Stimulated activated CD8-positive, alpha-beta memory T cell treated with anti-CD3 and anti-CD28 coated beads, Interleukin-2, amount 100 ng/mL, for 48 hours (primary cell): ENCODE results near the gene TBC1D4.

Source experiments
- DNase-seq, 2 donors: peaks; one replicate each; pipeline ENCODE4 v3.0.0-alpha.2; 2020; ENCODE audit warnings: low read depth in 2 of 2

The TBC1D4 gene

DNA sequence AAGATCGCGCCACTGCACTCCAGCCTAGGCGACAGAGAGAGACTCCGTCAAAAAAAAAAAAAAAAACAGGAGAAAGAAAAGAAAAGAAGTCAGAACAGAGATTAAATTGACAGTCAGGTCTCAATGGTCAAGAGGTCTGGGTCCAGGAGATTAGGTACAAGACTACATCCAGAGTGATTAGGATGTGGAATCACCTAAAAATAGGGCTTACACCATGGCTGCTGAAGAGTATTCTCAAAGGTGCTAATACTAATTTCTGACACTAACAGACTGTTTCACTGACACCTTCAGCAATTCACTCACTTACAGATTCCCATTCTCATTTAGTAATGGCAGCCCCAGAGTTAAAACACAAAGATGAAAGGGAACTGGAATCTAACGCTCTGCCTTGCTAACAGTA lies 91.7 kb downstream of the TBC1D4 start:
- no peak for DNase-seq

DNA sequence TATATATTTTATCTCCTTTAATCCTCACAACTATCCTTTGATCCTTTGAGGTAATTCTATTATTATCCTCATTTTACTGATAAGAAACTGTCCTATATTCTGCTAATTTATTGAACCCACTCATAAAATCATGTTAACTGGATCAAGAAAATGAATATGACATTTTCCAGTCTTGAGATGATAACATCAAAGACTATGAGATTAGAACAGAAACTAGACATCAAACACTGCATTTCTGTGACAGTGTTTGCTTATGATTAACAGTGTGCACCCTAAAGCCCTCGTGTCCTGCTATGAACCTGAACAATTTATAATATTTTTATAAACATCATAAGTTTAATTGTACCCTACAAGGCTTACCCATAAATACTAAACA lies 96.3 kb downstream of the TBC1D4 start:
- no peak for DNase-seq

DNA sequence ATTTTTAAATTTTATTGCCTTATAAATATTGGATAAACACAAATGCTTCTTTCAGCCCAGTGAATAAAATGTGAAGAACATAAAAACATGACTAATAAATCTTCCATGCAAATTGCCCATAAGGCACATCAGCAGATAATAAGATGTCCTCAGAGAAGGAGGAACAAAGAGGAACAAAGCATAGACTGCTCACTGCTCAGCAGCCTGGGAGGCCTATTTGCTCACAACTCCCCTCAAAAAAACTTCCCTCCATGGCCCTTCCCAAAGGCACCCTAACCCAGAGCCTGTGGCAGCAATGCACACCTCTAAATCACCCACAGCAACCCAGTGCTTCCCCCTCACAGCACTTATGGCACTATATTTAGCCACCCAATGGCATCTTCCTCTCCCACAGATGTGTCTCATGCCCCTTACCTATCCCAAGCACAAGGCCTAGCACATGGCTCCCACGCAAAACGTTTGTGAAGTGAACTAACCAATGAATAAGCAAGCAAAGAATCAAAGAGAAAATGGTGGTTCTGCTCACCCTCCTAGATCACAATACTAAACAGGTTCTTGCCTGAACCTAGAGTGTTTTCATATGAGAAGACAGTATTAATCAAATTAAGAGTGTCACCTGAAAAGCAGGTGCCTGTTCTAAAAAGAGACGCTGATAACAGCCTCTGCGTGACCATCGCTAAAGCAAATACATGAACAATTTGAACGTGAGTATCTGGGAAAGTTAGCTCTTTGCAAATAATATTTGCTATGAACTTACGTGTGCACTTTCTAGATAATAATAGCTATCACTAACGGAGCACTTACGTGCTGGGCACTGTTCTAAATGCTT lies 96.9 kb downstream of the TBC1D4 start:
- no peak for DNase-seq

DNA sequence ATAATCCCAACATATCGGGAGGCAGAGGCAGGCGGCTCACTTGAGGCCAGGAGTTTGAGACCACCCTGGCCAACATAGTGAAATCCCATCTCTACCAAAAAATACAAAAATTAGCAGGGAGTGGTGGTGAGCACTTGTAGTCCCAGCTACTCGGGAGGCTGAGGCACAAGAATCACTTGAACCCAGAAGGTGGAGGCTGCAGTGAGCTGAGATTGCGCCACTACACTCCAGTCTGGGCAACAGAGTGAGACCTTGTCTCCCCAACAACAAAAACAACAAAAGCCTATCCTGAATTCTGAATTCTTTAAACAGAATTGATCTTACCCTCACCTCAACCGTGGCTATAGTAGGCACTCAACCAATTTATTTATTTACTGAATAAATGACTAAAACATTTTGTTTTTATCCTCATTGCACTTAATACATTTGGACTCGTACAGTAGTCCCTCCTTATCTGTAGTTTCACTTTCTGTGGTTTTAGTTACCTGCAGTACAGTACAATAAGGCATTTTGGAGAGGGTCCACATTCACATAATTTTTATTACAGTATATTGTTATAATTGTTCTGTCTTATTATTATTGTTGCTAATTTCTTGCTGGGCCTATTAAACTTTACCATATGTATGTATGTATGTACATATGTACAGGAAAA lies 98.8 kb downstream of the TBC1D4 start:
- DNase-seq: no peak

DNA sequence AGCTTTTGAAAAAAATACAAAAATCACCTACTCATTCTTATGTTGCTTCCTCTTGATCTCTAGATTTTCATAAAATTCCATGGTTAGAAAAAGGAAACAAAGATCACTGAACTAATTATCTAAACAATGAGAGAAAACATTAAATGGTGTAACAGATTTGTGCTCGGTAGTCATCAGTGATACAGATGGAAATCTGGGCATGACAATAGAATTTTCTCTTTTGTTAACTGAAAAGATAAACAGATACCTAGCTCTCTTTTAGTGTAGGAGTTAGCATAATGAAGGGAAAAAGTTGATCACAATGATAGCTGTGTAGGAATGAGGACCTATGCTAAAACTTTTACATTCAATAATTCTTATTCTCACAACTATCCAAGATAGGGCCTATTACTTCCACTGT lies 103.7 kb downstream of the TBC1D4 start:
- no peak for DNase-seq

DNA sequence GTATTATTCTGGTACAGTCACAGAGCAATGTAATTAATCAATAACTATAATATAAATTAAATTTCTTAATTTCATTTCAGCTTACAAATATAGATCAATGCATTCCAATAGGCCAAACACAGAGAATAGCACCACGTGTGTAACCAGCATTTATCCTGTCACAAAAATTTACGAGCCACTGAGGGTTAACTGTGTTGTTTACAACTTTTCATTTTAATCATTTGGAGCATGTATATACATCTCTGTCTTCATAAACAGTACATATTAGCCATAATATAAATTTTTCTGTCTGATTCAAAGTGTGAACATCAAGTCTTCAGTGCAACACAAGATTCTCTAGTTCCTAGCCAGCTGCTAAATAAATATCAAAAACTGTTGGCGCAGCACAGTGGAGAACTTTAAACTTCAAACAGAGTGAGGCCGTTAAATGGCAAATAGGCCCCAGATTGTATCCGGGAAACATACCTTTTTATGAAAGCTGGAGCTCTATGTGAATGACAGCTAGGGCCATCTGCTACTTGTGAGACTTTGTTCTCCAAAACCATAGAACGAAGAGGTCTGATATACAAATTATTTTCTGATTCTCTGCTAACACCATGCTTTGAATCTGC lies 105.1 kb downstream of the TBC1D4 start:
- DNase-seq: no peak

DNA sequence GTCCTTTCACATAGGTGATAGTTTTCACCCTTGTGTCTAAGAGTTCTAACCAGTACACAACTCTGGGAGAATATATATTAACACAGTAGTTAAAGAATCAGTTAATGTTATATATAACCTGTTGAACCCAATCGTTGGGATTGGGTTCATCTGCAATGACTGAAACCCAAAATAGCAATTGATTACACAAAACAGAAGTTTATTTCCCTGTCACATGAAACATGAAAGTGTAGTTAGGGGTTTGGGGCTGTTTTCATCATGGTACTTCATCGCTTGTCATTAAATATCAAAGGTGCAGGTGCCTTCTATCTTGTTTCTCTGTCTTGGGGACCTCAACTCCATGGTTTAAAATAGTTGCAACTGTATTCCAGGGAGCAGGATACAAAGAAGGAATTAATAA lies 106.6 kb downstream of the TBC1D4 start:
- DNase-seq: no peak

DNA sequence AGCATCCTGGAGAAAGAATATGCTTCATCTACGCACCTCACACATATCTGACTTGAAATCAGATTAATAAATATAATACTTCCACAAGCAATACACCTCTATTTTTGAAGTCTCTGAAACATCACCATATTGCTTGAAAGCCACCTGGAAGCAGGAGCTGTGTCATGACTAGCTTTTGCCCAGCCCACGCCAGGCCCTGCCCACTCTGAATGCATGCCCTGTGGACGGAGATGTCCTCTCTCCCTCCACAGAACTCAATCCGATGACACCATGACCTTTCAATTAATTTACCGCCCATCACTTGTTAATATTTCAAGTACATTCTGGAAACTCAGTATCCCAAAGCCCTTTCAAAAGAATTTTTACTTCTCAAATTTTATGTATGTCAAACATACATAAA lies 108.0 kb downstream of the TBC1D4 start:
- no peak for DNase-seq

DNA sequence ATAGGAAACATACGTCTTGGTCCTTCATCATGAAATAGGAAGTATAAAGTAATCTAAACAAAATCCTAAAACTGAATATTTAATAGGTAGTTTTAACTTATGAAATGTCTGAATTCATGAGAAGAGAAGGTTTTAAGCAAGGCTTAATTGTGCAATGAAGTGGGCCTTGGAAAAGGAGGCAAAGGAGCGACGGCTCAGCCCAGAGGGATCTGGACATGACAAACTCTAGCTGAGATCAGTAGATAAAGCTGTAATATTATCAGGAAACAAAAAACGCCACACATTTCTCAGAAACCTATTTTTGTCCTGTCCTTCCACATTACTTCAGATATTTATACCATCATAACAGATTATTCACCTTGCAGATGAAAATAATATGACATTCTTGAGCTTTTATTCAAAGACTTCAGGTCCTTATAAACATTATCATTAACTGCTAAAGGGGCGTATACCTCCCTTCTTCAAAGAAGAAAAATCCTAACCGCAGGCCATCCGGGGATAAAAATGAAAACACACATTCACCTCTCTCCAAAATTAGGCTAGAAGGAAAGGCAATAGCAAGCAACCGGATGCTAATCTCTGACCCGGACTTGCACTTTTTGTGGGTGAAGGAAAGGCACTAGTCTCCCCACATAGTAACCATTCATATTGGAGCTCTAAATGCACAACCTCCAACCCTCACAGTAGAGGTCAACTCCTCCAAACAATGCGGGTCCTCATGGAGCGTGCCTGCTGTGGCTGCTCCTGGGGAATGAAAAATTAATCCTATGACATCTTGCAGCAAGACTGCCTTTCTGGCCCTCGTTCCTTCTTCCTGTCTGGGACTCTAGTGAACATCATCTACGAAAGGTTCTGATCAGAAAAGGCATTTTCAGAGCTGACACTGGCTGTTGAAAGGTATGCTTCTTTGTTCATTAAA lies 108.8 kb downstream of the TBC1D4 start:
- DNase-seq: no peak

DNA sequence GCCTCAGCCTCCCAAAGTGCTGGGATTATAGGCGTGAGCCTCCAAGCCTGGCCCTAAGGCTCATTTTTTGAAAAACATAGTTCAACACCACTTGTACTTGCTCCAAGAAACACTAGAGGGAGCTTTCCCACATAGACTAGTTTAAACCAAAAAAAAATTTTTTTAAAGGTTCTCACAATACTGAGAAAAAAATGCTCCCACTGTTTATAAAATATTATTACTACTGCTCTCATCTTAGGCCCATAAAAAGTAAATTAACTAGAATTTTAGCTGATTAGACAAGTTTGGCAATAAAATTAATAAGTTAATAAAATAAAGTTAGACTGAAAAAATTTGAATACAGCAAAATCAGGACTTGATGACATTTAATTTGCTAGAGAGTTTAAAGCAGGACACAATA lies 109.5 kb downstream of the TBC1D4 start:
- no peak for DNase-seq

DNA sequence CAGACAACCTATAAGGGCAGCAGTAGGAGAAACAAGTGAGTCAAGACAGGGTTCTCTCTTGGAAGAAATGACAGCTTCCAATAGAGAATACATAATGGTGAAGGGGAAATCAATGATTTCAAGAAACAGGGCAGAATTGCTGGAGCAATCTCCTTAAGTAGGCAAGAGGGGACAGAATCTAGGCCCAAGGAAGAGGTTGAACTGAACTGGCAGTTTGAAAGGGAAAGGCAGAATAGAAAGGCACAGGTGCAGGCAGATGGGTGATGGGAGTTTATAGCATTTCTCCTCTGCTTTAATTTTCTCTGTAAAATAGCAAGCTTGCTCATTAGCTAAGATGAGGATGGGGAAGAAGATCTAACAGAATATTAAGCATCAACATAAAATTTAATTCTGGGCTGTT lies 110.8 kb downstream of the TBC1D4 start:
- no peak for DNase-seq

DNA sequence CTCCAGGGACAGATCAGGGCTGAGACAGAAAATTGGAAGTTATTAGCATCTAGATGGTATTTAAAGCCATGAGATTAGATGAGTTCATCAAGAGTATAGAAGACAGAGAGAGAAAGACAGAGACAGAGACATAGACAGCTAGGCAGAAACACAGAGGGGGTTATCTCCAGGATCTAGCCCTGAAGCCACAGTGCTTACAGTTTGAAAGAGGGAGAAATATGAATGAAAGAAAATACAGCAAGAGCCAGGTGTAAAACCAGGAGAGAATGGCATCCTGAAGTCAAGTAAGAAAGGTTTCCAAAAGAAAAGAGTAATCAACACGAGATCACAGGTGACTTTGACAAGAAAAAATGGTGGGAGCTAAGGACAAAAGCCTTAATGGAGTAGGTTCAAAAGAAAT lies 111.2 kb downstream of the TBC1D4 start:
- no peak for DNase-seq

DNA sequence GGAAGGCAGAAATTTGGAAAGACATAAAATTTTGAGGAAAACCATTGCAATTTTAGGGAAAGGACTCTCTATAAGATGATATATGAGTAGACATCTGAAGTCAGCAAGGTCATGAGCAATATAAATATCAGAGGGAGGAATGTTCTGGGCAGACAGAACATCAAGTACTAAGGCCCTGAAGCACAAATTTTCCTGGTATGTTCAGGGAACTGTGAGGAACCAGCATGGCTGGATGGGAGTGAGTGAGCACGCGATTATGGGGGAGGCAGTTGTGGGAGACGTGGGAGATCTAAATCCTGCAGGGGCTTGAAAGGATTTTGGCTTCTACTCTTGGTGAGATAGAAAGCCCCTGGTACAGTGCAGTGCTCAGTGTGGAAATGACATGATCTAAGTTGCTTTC lies 112.0 kb downstream of the TBC1D4 start:
- DNase-seq: no peak

DNA sequence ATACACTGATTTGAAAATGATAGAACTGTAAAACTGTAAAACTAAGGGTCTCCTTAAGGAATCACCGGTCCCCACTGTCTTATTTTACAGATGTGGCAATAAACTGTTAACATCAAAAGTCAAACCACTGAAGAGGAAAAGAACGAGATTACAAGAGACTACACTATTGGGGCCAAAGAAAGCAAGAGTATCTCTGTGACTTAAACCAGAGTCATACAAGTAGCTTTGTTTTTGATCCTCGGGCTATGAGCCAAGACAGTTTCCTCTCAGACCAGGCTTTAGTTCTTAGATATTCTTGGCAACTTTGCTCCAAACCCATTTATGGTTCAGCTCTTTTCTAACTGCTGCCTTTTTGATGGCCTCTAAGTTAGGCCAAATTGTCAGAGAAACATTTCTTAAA lies 113.8 kb downstream of the TBC1D4 start:
- DNase-seq: no peak

DNA sequence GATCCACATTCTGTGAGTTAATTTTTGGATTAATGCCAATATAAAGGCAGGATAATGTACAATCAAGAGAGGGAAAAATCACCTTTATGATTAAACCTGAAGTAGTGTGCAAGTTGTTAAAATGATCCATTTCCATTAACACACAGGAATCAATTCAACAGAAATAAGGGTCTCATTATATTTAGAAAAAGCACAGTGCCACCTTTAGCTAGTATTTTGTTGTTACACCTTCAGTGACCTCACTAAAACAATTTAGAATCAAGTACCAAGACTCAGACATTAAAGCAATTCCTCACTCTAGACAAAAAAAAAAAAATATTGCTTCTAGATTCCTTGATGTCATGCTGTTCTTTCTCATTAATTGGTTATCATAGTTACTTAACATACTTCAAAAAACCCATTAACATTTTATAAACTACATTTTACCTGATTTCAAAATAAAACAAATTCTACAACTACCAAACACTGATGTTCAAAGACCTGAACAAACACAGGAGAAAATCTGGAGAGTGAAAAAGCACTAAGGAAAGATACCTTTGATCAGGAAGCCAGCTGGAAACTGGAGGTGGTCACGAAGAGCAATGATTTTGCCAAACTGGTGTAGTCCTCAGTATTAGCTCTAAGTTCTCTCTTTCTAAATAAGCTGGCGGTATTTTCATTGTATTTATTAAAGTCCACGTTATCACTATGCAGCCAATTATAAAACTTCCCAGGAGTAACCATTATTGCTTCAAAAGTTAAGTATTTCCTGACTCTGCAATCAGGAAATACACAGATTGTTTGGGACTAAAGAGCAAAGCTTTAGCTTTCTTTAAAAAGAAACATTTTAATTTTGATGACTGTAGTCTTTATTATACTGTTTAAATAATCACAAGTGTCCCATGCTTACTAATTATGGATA lies 115.3 kb downstream of the TBC1D4 start:
- DNase-seq: no peak

DNA sequence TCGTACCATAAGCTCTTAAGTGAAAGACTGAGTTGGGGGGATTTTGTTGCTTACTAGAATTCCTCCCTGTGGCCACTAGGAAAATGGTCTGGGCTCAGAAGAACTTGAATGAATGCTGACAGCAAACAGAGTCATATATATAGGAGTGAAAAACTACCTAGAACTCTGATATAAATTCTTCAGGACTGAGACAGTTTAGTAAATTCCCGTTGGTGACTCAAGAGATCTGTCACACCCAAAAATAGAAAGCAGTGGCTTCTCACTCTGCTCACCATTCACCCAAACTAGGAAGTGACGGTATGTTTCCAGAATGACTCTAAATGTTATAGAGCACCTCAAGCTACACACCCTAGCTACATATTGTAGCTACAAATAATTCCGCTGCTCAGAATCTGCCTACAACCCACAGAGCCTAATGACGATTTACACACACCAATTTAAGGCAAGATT lies 116.2 kb downstream of the TBC1D4 start:
- no peak for DNase-seq

DNA sequence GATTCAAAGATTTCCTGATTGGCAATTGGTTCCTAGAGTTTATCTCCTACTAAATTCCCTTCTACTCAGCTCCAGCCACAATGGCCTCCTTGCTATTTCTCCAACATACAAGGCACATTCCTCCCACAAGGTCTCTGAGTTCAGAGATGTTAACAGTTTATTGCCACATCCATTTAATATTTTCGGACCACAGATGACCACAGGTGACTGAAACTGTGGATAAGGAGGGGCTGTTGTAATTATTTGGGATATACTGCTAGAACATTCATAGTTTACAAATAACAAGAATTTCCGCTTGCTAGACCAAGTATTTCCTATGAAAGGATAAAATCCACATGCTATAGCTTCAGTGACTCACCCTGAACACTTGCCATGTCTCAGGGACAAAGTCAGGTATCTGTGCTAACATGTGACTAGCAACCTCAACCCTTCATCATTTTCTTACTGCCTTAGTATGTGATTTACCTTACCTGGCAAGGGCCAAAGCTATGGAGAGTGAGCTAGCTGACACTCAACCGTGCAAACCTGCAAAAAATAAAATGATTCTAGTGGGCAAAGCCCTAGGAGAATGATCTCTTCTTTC lies 117.7 kb downstream of the TBC1D4 start:
- no peak for DNase-seq

DNA sequence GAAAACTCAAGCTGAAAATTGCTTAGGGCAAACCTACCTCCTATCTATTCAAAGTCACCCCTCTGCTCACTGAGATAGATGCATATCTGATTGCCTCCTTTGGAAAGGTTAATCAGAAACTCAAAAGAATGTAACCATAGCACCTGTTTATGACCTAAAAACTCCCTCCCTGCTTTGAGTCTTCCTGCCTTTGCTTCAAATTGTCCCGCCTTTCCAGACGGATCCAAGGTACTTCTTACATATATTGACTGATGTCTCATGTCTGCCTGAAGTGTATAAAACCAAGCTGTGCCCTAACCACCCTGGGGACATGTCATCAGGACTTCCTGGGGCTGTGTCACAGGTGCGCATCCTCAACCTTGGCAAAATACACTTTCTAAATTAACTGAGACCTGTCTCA lies 118.6 kb downstream of the TBC1D4 start:
- DNase-seq: no peak

DNA sequence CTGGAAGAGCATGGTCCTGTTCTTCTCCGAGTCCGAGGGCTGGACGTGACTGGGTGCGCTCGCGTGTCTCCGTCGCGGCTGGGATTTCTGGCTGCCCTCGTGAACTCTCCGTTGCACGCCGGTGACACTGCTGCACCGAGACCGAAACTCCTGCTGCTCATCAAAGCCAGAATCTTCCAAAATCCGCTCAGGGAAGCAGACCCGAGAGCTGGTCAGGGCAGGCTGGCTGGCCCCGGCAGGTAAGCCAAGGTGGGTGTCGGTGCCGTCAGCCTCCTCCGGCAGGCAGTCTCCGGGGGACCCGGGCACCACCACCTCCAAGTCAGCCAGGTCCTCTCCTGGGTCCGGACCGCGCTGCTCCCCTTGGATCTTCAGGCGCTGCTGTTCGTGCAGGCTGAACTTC lies 119.9 kb downstream of the TBC1D4 start:
- DNase-seq: no peak

DNA sequence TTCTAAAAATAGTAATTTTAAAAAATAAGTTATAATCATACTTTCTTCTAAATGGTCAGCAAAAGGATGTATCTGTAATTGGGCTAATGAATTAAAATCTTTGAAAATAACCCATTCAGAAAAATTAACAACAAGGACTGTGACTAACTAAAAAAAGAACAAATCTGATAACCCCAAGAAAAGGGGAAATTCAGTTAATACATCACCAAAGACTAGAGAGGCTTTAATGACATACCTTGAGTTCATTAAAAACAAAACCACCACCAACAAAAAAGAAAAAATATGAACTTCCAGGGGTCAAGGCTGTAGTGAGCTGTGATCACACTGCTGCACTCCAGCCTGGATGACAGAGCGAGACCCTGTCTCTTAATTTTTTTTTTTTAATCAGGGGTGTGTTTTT lies 121.8 kb downstream of the TBC1D4 start:
- no peak for DNase-seq

DNA sequence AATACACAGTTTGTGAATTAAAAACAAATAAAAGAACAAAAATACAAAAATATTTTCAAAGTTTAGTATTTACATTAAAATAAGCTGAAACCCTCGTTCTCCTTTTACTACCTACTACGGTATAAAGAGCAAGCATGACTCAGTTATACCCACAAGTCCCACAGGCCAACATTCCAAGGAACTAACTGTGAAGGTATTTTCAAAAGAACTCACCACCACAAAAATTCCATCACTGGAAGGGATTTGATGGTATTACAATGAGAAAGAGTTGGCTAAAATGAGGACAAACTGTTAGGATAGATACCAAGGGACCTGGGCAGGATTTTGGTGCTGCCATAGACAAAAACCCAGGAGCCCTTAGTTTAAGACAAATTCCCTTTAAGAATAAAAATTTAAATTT lies 122.7 kb downstream of the TBC1D4 start:
- no peak for DNase-seq
